Measurements from ENCODE around the gene RAB13. TPM values are rescaled to one million over a fixed set of nuclear protein-coding genes. Genes with fewer than 3 reads are reported as not detected.
A peak's percentile ranks its signal among the peaks of the same experiment; 100 is the strongest.

The RAB13 gene
- total RNA-seq, 1 experiment from 2014 or later: 70.6 TPM

GRCh38 chr1:153995202-153995601, 9.1 kb upstream of the RAB13 start:
- POLR2A ChIA-PET: no interaction called here
- Histone ChIP-seq H3K4me3 (ENCODE audit: low read depth in 2 of 2, low read length in 2 of 2) (no peak overlapping the region), H3K4me1 (ENCODE audit: control insufficient read depth, insufficient read depth, low read length) (peaks cover 12% of the 10 kb centered on the region), H3K36me3 (ENCODE audit: control insufficient read depth, insufficient read depth, low read length) (peaks cover 18% of the 10 kb centered on the region), H3K9me3 (ENCODE audit: control insufficient read depth, insufficient read depth, low read depth, low read length) (no peaks in the 10 kb centered on the region), H3K27me3 (ENCODE audit: control insufficient read depth, insufficient read depth, low read length) (no peaks in the 10 kb centered on the region), H3K27ac (ENCODE audit: low read length) (no peak overlapping the region)
- in situ Hi-C loops (cut with HindIII; ENCODE audit: low pct_unique_long_range_greater_than_20kb, low sequenced_read_pairs): no loop called here
- TF ChIP-seq REST (IDR thresholded peaks at IDR 0.05; ENCODE audit: insufficient read depth in 1 of 2, low read depth in 2 of 2, low read length in 1 of 2): no peak
- no peak for TF ChIP-seq POLR2AphosphoS5 (IDR thresholded peaks at IDR 0.05; ENCODE audit: low read depth, low read length)
- no peak for TF ChIP-seq SIN3A (IDR thresholded peaks at IDR 0.05; ENCODE audit: borderline replicate concordance, insufficient read depth, low read depth, low read length)
- TF ChIP-seq CTCF (IDR thresholded peaks at IDR 0.05): no peak
- no peak for TF ChIP-seq TCF7L2 (IDR thresholded peaks at IDR 0.05; ENCODE audit: low read depth, low read length)
- CTCF ChIA-PET: interaction anchor here (0.7 kb wide), 1 partner anchor 195 kb away, joined by 3 read pairs; no protein-coding TSS in a partner anchor
- no peak for DNase-seq (ENCODE audit: low read depth, low spot score)
- no TSS peak for BruUV-seq (replicated peaks)
- no peak for ATAC-seq
- intact Hi-C loops (cut with micrococcal nuclease; ENCODE audit: unreplicated experiment): no loop called here

- POLR2A ChIA-PET: no interaction called here
- no peaks in the 10 kb centered on the region for H3K27me3 ChIP-seq (ENCODE audit: control insufficient read depth, insufficient read depth, low read length)
- in situ Hi-C loops (cut with HindIII; ENCODE audit: low pct_unique_long_range_greater_than_20kb, low sequenced_read_pairs): no loop called here
Observed at GRCh38 chr1:153991806-153992205, 5.7 kb upstream of the RAB13 start.

More at GRCh38 chr1:153991806-153992205, 5.7 kb upstream of the RAB13 start:
- H3K36me3 ChIP-seq (ENCODE audit: control insufficient read depth, insufficient read depth, low read length): peaks cover 18% of the 10 kb centered on the region
- TF ChIP-seq REST (IDR thresholded peaks at IDR 0.05; ENCODE audit: insufficient read depth in 1 of 2, low read depth in 2 of 2, low read length in 1 of 2) (no peak), SIN3A (IDR thresholded peaks at IDR 0.05; ENCODE audit: borderline replicate concordance, insufficient read depth, low read depth, low read length) (no peak), TCF7L2 (IDR thresholded peaks at IDR 0.05; ENCODE audit: low read depth, low read length) (no peak), POLR2AphosphoS5 (IDR thresholded peaks at IDR 0.05; ENCODE audit: low read depth, low read length) (no peak), CTCF (IDR thresholded peaks at IDR 0.05) (no peak)
- no TSS peak for BruUV-seq (replicated peaks)
- peak overlapping the region; percentile 97 for H3K27ac ChIP-seq (ENCODE audit: low read length)
- H3K4me3 ChIP-seq (ENCODE audit: low read depth in 2 of 2, low read length in 2 of 2): peak overlapping the region; percentile 87 to 92
- intact Hi-C loops (cut with micrococcal nuclease; ENCODE audit: unreplicated experiment): no loop called here
- H3K4me1 ChIP-seq (ENCODE audit: control insufficient read depth, insufficient read depth, low read length): peaks cover 12% of the 10 kb centered on the region
- ATAC-seq (no peak), DNase-seq (ENCODE audit: low read depth, low spot score) (no peak)
- no peaks in the 10 kb centered on the region for H3K9me3 ChIP-seq (ENCODE audit: control insufficient read depth, insufficient read depth, low read depth, low read length)
- CTCF ChIA-PET: no interaction called here
